G401 (cell line): Measurements from ENCODE around the gene LNPEP. TPM values are rescaled to one million over a fixed set of nuclear protein-coding genes. Genes with fewer than 3 reads are reported as not detected.

ENCODE experiments used
- DNase-seq: peaks from one replicate; pipeline ENCODE4 v3.0.0-alpha.2; 2015; ENCODE audit warnings: low spot score
- in situ Hi-C: cut with HindIII; loops from 2 replicates; pipeline ENCODE4 v1.10.0; 2016; ENCODE audit warnings: low sequenced_read_pairs, mixed read lengths
- total RNA-seq: library from RNA; depleted of rRNA; stranded (reverse); fragments of >200 nt; shearing (Covaris generic); gene quantifications from 2 replicates; pipeline ENCODE4 v1.2.3, GENCODE V29; 2014; rRNA removed

LNPEP gene
- total RNA-seq = 8.7 and 16.6 TPM in 2 replicates

GRCh38 chr5:96935559-96936430, at the start of gene LNPEP:
TSS of gene LNPEP (plus strand) at chr5:96936080. CDS start at chr5:96936156, 76 bp downstream.
- in situ Hi-C loops = no loop called here
- peak; percentile 97 for DNase-seq

GRCh38 chr5:96893342-96893741, 42.5 kb upstream of the LNPEP start:
- in situ Hi-C loops = no loop called here
- DNase-seq = no peak

GRCh38 chr5:96896276-96896675, 39.6 kb upstream of the LNPEP start:
- in situ Hi-C loops = no loop called here
- DNase-seq = no peak

GRCh38 chr5:96896806-96897205, 39.1 kb upstream of the LNPEP start:
- DNase-seq = no peak
- in situ Hi-C loops = no loop called here

GRCh38 chr5:96901384-96901783, 34.5 kb upstream of the LNPEP start:
- in situ Hi-C loops = no loop called here
- DNase-seq = no peak

GRCh38 chr5:96901841-96902240, 34.0 kb upstream of the LNPEP start:
- DNase-seq = no peak
- in situ Hi-C loops = no loop called here

GRCh38 chr5:96902876-96903275, 33.0 kb upstream of the LNPEP start:
- no peak for DNase-seq
- in situ Hi-C loops = no loop called here

GRCh38 chr5:96903300-96903699, 32.6 kb upstream of the LNPEP start:
- DNase-seq = no peak
- in situ Hi-C loops = no loop called here

GRCh38 chr5:96904054-96904931, 31.6 kb upstream of the LNPEP start:
- no peak for DNase-seq
- in situ Hi-C loops = no loop called here

GRCh38 chr5:96905864-96906263, 30.0 kb upstream of the LNPEP start:
- in situ Hi-C loops = no loop called here
- no peak for DNase-seq

- in situ Hi-C loops = no loop called here
- DNase-seq = no peak
Observed at GRCh38 chr5:96909003-96909402, 26.9 kb upstream of the LNPEP start.

GRCh38 chr5:96909435-96909834, 26.4 kb upstream of the LNPEP start:
- DNase-seq = no peak
- in situ Hi-C loops = no loop called here

GRCh38 chr5:96911139-96911538, 24.7 kb upstream of the LNPEP start:
- in situ Hi-C loops = no loop called here
- DNase-seq = no peak

- no peak for DNase-seq
- in situ Hi-C loops = no loop called here
Observed at GRCh38 chr5:96913233-96913632, 22.6 kb upstream of the LNPEP start.

GRCh38 chr5:96919754-96920197, 16.1 kb upstream of the LNPEP start:
- DNase-seq = no peak
- in situ Hi-C loops = no loop called here

- no peak for DNase-seq
- in situ Hi-C loops = no loop called here
Observed at GRCh38 chr5:96920744-96921355, 15.0 kb upstream of the LNPEP start.

GRCh38 chr5:96922499-96923244, 13.2 kb upstream of the LNPEP start:
- DNase-seq = no peak
- in situ Hi-C loops = no loop called here

- peak; percentile 86 for DNase-seq
- in situ Hi-C loops = no loop called here
Observed at GRCh38 chr5:96924016-96924443, 11.8 kb upstream of the LNPEP start.

- DNase-seq = no peak
- in situ Hi-C loops = no loop called here
Observed at GRCh38 chr5:96926276-96926675, 9.6 kb upstream of the LNPEP start.
